GM12872 (cell line): ENCODE measurements around the gene CRK.

Experiments
- TF ChIP-seq, protein P1 (sequence below): IDR thresholded peaks from 3 replicates; pipeline ENCODE4 v1.5.1; 2011; ENCODE audit warnings: low read depth, mild to moderate bottlenecking, low read length, moderate library complexity; ENCODE audit not compliant: insufficient read depth

The CRK gene

DNA sequence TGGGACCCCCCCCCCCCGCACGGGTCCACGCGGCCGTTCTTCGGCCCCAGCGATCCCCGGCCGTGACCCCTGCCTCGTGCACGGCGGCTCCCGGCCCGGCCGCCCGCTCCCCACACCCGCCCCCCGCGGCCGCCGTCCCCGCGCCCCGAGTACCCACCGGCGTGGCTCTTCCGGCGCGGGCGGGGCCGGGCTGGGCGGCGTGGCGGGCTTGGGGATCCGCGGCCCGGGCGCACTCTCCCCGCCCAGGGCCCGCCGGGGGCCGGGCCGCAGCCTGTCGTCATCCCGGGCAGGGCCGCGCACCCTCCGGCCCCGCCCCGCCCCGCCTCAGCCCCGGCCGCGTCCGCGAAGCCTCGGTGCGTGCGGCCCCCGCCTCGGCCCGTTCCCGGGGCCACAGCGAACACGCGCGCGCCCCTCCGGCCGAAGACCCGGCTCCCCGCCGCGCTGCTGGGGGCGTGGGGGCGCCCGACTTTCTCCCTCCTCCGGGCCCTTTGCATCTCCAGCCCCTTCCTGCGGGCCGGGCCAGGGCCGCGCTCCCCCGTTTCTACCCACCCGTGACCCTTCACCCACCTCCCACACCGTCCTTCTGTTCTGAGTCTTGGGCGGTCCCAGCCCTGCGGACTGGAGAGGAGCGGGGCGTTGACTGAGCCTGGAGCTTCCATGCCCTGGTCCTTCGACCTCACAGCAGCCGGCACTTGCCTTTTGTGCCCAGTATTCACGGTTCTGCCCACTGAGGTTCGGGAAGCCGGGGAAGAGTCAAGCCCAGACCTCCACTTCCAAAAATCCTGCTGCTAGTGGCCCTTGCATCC, 35.6 kb upstream of the CRK start:
- TF ChIP-seq, protein P1, sequence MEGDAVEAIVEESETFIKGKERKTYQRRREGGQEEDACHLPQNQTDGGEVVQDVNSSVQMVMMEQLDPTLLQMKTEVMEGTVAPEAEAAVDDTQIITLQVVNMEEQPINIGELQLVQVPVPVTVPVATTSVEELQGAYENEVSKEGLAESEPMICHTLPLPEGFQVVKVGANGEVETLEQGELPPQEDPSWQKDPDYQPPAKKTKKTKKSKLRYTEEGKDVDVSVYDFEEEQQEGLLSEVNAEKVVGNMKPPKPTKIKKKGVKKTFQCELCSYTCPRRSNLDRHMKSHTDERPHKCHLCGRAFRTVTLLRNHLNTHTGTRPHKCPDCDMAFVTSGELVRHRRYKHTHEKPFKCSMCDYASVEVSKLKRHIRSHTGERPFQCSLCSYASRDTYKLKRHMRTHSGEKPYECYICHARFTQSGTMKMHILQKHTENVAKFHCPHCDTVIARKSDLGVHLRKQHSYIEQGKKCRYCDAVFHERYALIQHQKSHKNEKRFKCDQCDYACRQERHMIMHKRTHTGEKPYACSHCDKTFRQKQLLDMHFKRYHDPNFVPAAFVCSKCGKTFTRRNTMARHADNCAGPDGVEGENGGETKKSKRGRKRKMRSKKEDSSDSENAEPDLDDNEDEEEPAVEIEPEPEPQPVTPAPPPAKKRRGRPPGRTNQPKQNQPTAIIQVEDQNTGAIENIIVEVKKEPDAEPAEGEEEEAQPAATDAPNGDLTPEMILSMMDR = no peak

DNA sequence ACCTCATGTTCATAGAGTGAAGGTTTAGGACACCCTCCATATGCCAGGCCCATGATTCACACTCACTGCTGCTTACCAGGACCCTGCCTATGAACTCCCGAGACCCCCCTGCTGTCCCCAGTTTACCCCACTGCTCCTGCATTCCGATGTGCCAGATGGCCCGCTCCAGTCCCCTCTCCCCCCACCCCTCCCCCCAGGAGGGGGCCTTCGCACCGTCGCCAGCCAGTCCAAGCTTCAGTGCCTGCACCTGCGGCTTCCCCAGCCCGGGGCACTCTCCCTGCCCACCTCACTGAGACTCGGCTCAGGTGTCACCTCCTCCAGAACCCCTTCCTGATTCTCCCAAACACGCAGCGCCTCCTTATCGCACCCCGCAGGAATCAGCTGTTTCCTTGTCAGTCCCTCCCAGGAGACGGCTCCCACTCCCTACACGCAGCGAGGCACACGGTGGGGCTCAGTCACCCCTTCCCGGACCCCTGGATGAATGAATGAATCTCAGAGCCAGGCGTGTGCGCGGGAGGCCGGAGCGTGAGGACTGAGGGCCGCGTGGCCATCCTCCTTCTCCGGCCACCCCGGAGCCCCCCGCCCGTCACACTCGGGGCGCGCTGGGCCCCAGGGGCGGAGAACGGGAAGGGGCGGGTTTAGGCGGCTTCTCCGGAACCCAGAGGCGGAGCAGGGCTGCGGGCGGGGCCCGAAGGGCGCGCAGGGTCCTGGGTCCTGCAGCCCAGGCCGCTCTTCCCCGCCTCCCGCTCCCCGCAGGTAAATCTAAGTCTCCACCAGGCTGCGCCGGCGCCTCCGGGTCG, 34.8 kb upstream of the CRK start:
- TF ChIP-seq, protein P1 = no peak

DNA sequence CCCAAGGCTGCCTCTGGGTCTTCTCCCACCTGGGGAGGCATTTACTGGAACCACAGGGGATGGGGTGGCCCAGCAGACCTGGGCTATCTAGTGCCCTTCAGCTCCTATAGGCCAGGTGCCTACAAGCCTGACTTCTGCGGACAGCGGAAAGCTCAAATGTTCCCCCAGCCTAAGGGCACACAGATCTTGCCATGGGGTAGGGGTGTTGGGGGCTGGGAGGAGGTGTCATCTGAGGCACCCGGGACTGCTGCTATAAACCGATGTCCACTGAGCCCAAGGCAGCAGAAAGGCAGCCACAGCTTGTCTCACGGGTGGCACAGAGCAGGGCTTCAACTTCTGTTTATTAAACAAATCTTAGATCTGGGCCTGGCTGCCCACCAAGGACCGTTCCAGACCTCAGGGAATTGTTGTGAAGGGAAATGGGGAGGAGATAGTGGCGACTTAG, 32.8 kb upstream of the CRK start:
- TF ChIP-seq, protein P1 = no peak

DNA sequence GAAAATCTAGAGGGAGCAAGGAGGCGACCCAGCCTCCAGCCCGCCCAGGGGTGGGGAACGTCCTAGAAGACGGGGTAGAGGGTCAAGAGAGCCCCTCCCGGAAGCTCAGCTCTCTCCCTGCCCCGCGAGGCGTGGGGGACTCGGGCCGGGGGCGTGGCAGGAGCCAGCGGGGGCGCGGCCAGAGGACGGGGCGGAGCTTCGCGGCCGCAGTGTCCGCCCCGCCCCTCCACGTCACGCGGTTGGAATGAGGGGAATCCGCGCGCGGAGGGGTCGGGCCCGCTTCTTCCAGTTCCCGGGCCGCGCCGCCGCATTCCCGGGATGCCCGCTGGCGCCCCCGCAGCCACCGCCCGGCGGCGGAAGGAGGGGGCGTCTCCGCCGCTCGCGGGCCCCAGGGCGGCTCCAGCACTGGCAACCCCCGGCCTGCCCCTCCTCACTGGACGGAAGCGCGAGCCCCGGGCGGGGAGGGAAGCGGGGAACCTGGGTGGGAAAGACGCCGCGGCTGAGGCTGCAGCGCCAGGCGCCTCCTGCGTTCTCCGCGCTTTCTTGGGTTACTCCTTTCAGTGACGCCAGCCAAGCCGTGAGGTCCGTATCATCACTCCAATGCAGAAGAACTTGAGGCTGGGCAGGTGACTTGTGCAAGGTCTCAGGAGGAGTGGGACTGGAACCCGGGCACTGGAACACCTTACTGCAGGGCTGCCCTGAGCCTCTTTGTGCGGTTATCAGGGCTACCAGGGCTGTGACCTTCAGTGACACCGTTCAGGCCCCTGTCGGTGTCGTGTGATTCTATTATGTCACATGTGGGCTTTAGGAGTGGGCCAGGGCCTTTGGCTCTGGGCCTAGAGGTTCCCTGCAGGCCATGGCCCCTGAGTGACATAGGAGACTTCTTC, 32.1 kb upstream of the CRK start:
- TF ChIP-seq, protein P1 = no peak

DNA sequence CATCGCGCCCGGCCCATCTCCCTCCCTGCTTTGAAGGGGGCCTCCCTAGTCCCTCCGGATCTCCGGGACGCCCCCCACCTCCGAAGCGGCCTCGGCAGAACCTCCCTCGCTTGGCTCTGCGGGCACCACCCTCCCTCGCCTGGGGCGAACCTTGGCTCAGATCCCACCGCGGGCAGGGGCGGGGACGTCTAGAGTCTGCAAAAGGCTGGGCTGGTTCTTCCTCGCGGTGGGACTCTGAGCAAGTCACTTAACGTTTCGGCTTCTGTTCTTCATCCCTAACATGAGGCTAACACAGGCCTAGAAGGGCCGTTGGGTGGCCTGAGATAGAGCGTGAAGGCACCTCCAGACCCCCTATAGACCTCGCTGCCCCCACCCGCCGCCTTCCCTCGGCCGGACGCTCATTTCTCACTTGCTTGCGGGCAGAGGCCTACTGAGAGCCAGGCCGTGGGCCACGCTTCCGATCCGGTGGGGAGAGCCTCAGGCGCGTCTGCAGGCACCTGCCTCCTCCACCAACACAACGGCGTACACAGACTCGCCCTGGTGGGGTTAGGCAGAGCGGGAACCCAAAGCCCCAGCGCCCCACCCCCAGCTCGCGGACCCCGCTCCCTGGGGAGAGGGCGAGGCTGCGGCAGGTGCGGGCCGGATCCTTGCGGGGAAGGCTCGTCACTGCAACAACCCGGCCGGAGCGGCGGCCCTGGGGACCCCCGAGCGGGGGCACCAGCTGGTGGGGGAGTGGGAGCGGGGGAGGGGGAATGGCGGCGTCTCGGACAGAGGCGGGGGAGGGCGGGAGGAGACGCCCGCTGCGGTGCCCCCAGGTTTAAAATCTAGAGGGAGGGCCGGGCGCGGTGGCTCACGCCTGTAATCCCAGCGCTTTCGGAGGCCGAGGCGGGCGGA, 31.0 kb upstream of the CRK start:
- TF ChIP-seq, protein P1 = no peak

DNA sequence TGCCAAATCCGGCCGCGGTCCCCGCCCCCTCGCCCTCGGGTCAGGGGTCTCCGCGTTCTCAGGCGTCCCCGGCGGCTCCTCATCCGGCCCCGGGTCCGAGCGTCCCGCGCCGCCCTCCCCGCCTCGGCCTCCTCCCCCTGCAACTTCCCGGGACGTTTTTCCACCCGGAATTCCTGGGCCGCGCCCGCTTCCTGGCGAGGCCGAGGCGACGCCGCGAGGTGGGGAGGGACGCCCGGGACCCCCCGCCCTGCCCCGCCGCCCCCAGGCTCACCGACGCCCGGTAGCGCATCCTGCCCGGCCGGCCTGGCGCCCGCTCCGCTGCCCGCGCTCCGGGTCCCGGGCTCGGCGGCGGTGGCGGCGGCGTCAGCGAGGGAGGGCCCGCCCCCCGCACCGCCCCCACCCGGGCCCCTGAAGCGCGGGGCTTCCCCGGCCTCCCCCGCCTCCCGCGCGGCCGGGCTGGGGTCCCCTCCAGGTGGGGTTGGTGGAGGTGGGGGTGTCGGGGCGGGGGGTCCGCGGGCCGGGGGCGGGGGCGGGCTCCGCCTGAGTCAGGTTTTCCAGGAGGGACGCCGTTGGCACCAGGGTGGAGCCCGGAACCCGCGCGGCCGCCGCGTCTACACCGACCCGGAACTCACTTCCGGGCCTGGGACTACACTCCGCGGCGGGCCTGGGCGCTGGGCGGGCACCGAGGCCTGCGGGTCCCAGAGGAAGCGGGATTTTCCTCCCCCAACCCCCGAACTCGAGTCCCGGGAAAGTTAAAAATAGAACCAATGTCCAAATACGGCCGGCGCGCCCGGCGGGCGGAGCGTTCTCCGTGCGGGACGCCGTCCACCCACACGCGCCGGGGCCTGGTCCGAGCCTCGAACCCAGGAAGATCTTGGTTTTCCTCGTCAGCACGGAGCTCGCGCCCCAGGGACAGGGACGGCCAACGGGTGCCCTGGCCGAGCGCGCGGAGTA, 29.7 kb upstream of the CRK start:
- TF ChIP-seq, protein P1 = no peak
